OCI-LY1 (cell line): ENCODE data around the gene BMP6.

Source experiments
- CTCF ChIP-seq: fragments of 200-600 bp; sonication (generic), shearing (Covaris generic); IDR thresholded peaks from 2 replicates; pipeline ENCODE4 v1.5.1; 2017; ENCODE audit warnings: mild to moderate bottlenecking, antibody characterized with exemption, low read length, moderate library complexity, mixed read lengths
- EZH2 ChIP-seq: fragments of 200-600 bp; sonication (generic), shearing (Covaris generic); IDR thresholded peaks from 2 replicates; pipeline ENCODE4 v1.8.0; 2017; ENCODE audit warnings: borderline replicate concordance, mixed run types, mild to moderate bottlenecking, antibody characterized with exemption, low read length, moderate library complexity, mixed read lengths

GRCh38 chr6:7731294-7731693, 5.4 kb downstream of the BMP6 start:
- no peak for TF ChIP-seq EZH2
- TF ChIP-seq CTCF = no peak
